GM12864 (cell line): ENCODE data around the gene ZNF839.
"Not testable (repeated sequence)": the region's sequence is repeated elsewhere in the genome, so short reads cannot be mapped to it uniquely, and the experiment has no call there.

Experiments
- DNase-seq: peaks from one replicate; pipeline ENCODE4 v3.0.0-alpha.2; 2011; ENCODE audit warnings: low read depth
- H3K4me3 ChIP-seq: 2 replicates; pipeline ENCODE4 v1.5.1; 2011; ENCODE audit warnings: mild to moderate bottlenecking, low read depth, low read length, control low read depth
- TF ChIP-seq, protein P1 (sequence below): IDR thresholded peaks from 2 replicates; pipeline ENCODE4 v1.5.1; 2011; ENCODE audit warnings: low read depth, mild to moderate bottlenecking, moderate library complexity, low read length, control low read depth, inconsistent platforms; ENCODE audit errors: missing control alignments

Gene ZNF839

DNA sequence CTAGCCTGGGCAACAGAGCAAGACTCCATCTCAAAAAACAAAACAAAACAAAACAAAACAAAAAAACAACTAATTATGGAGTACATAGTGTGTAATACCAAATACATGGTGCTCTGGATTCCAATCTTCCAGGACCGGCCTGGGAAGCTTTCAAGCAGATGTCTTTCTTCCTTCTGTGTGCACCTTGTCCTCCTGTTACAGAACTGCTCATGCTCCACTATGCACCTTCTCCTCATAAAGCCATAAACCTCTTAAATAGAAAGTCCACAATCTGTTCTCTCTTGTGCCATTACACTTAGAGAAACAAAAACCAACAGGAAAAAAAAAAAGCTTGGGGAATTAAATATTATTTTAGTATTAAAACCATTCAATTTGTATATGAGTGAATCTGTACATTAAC, 27.1 kb upstream of the ZNF839 start:
- no peak for DNase-seq
- TF ChIP-seq, protein P1, sequence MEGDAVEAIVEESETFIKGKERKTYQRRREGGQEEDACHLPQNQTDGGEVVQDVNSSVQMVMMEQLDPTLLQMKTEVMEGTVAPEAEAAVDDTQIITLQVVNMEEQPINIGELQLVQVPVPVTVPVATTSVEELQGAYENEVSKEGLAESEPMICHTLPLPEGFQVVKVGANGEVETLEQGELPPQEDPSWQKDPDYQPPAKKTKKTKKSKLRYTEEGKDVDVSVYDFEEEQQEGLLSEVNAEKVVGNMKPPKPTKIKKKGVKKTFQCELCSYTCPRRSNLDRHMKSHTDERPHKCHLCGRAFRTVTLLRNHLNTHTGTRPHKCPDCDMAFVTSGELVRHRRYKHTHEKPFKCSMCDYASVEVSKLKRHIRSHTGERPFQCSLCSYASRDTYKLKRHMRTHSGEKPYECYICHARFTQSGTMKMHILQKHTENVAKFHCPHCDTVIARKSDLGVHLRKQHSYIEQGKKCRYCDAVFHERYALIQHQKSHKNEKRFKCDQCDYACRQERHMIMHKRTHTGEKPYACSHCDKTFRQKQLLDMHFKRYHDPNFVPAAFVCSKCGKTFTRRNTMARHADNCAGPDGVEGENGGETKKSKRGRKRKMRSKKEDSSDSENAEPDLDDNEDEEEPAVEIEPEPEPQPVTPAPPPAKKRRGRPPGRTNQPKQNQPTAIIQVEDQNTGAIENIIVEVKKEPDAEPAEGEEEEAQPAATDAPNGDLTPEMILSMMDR, result no peak
- H3K4me3 ChIP-seq, result no peak overlapping the region

DNA sequence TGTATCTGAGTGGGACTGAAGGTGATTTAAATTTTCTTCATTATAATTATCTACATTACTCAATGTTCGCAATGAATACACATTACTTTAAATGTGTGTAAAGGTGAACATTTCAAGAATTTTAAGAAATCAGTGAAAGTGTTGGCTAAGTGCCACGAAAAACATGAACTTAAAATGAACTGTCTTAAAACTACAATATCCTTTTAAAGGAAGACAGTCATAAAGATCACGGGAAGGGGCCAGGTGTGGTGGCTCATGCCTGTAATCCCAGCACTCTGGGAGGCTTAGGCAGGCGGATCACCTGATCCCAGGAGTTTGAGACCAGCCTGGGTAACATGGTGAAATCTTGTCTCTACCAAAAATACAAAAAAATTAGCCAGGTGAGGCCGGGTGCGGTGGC, 25.8 kb upstream of the ZNF839 start:
- no peak for DNase-seq
- TF ChIP-seq, protein P1, result no peak
- no peak overlapping the region for H3K4me3 ChIP-seq

DNA sequence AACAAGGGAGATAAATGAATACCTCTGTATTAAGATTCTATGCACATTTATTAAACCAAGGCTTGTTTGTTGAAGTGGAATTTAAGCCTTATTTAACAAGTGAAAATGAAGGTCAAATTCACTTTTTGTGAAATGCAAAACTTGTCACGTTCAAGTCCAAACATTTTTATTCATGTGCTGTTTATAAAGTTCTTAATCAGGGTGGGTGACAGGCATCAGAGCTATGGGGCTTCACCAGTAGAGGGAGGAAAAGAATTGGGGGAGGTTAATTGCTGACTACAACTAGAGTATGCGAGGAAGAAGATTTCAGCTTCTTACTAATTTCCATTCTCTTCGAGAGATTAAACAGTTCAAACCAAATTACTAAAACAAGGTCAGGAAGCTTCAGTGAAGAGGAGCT, 24.3 kb upstream of the ZNF839 start:
- H3K4me3 ChIP-seq, result no peak overlapping the region
- TF ChIP-seq, protein P1, result no peak
- no peak for DNase-seq

DNA sequence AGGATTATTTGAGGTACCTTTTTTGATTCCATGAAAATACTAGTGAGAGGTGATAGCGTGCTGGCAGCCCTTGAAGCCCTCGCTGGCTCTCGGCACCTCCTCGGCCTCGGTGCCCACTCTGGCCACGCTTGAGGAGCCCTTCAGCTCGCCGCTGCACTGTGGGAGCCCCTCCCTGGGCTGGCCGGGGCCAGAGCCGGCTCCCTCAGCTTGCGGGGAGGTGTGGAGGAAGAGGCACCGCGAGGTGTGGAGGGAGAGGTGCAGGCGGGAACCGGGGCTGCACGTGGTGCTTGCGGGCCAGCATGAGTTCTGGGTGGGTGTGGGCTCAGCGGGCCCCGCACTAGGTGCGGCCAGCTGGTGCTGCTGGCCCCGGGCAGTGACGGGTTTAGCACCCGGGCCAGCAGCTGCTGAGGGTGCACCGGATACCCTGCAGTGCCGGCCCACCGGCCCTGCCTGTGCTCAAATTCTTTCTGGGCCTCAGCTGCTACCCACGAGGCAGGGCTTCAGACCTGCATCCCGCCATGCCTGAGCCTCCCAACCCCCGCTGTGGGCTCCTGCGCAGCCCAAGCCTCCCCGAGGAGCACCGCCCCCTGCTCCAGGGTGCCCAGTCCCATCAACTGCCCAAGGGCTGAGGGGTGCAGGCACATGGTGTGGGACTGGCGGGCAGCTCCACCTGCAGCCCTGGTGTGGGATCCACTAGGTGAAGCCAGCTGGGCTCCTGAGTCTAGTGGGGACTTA, 21.9 kb upstream of the ZNF839 start:
- H3K4me3 ChIP-seq, result no peak overlapping the region
- DNase-seq, result no peak
- TF ChIP-seq, protein P1, result no peak

DNA sequence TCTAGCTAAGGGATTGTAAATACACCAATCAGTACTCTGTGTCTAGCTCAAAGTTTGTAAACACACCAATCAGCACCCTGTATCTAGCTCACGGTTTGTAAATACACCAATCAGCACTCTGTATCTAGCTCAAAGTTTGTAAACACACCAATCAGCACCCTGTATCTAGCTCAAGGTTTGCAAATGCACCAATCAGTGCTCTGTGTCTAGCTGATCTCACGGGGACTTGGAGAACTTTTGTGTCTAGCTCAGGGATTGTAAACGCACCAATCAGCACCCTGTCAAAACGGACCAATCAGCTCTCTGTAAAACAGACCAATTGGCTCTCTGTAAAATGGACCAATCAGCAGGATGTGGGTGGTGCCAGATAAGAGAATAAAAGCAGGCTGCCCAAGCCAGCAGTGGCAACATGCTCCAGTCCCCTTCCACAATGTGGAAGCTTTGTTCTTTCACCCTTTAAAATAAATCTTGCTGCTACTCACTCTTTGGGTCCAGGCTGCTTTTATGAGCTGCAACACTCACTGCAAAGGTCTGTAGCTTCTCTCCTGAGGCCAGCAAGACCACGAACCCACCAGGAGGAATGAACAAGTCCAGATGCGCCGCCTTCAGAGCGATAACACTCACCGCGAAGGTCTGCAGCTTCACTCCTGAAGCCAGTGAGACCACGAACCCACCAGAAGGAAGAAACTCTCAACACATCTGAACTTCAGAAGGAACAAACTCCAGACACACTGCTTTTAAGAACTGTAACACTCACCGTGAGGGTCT, 21.1 kb upstream of the ZNF839 start:
- DNase-seq, H3K4me3 ChIP-seq: not testable (repeated sequence)

DNA sequence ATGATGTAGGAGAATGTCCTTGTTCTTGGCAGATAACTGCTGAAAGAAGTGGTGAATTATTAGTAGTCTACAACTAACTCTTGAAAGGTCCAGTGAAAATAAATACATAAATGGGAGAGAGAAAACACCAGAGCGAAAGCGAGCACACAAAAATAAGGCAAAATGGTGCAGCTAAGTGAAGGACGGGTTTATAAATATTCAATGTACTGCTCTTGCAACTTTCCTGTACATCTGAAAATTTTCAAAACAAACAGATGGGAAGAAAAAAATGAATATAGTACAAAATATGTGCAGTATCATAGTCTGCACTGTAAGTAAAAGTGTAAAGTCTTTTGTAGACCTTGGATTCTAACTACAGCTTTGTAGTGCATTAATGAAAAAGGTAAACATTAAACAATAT, 15.9 kb upstream of the ZNF839 start:
- DNase-seq, result no peak
- H3K4me3 ChIP-seq, result no peak overlapping the region
- TF ChIP-seq, protein P1, result no peak

DNA sequence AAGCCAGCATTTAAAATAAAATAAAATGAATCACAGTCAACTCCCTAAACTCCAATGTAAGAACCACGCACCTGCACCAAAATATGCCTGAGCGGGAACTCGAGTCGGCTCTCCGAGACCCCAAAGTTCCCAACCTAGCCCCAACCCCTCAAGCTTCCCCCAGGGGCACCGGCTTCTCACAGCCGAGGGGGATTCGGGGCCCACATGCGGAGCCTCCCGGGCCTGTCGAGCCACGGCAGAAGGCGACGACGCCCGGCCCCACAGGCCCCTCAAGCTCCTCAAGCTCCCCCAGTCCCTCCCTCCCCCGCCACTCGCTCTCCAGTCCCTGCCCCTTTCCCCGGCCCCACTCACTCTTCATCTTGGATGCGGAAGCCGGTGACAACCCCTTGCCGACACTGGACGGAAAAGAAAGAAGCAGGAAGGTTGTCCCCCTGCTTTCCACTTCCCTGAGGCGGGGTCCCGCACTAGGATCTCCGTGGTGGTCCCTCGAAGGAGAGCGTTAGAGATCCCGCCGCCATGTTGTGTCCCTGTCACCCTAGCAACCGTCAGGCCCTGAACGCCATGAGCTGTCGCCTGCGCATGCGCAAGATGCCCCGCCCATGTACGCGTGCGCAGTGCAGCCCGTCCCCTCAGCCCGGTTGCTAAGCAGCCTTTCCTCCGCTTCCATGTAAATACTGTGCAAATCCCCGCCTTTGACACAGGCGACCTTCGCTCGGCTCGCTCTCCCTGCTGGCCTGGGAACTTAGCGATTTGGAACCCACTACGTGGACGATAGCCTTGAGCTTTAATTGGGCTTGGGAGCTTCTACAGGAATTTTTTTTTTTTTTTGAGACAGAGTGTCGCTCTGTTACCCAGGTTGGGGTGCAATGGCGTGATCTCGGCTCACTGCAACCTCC, 14.7 kb upstream of the ZNF839 start, which contains the start of gene MOK:
Gene MOK, minus strand, starts transcription at position 554 of the 896 bp plus-strand sequence. Its CDS starts 196 bp downstream, at position 358.
- TF ChIP-seq, protein P1, result no peak
- peak within 1 kb of the TSS; percentile 57 for H3K4me3 ChIP-seq
- DNase-seq, result peak; percentile 83
